Stomach (tissue), 9 donors: ENCODE data around the gene USP32. TPM values are rescaled to one million over a fixed set of nuclear protein-coding genes. Genes with fewer than 3 reads are reported as not detected.
"Not testable (repeated sequence)": the region's sequence is repeated elsewhere in the genome, so short reads cannot be mapped to it uniquely, and the experiment has no call there.

Source experiments
- DNase-seq, 2 donors: peaks; one replicate each; pipeline versions ENCODE4 v3.0.0 to v3.0.0-alpha.2; 2013 to 2019
- H3K27ac ChIP-seq, 5 donors: fragments of 200-600 bp in 4 of 5; sonication (generic) in 4 of 5; one replicate each; pipeline ENCODE4 v1.5.1; 2013 to 2019; ENCODE audit warnings: mild to moderate bottlenecking in 1 of 5, moderate library complexity in 1 of 5
- H3K27me3 ChIP-seq, 3 donors: fragments of 200-600 bp; sonication (generic); one replicate each; pipeline ENCODE4 v1.5.1; 2017 to 2019; ENCODE audit warnings: mixed run types in 1 of 3
- H3K36me3 ChIP-seq, 4 donors: fragments of 200-600 bp; sonication (generic); 1 replicate in 3 of 4; 2 replicates in 1 of 4; pipeline ENCODE4 v1.5.1; 2016 to 2019
- H3K4me1 ChIP-seq, 4 donors: fragments of 200-600 bp; sonication (generic); one replicate each; pipeline ENCODE4 v1.5.1; 2016 to 2019
- H3K4me3 ChIP-seq, 4 donors: fragments of 200-600 bp; sonication (generic) in 3 of 4; one replicate each; pipeline ENCODE4 v1.5.1; 2016 to 2019; ENCODE audit warnings: mild to moderate bottlenecking in 1 of 4
- H3K9me3 ChIP-seq, 4 donors: fragments of 200-600 bp; sonication (generic); one replicate each; pipeline ENCODE4 v1.5.1; 2016 to 2019
- CTCF ChIP-seq, 7 experiments: fragments of 450-650 bp in 4 of 7; fragments of 200-600 bp in 3 of 7; sonication (generic) in 3 of 7; IDR thresholded peaks; one replicate each; pipeline ENCODE4 v1.5.1; 2016 to 2019; ENCODE audit warnings: antibody characterized with exemption in 7 of 7, control low read depth in 2 of 7, mild to moderate bottlenecking in 1 of 7
- EP300 ChIP-seq: sonication (generic); formaldehyde crosslinking; IDR thresholded peaks from one replicate; pipeline ENCODE4 v1.6.1; 2017; ENCODE audit warnings: antibody characterized with exemption
- POLR2A ChIP-seq, 4 donors: fragments of 450-650 bp; IDR thresholded peaks; one replicate each; pipeline ENCODE4 v1.6.1; 2016; ENCODE audit warnings: antibody characterized with exemption in 4 of 4, control low read depth in 2 of 4, mild to moderate bottlenecking in 1 of 4, moderate library complexity in 1 of 4
- POLR2AphosphoS5 ChIP-seq, 3 donors: sonication (generic); formaldehyde crosslinking; IDR thresholded peaks; one replicate each; pipeline ENCODE4 v1.6.1; 2016; ENCODE audit warnings: antibody characterized with exemption in 3 of 3
- WGBS, 5 donors: extraction: QIAGEN DNeasy Blood & Tissue Kit in 3 of 5; methylation state at CpG; one replicate each; pipeline versions ENCODE4 v1.1.5 to v1.1.7; 2013 to 2018; 5-methylcytosine and 5-hydroxymethylcytosine counted together
- intact Hi-C: fragments of 100-400 bp; cut with DNase I; formaldehyde crosslinking; loops from one replicate; pipeline ENCODE4 v1.15.1; 2023; ENCODE audit warnings: low total_unique reads
- polyA plus RNA-seq, 3 donors: library from polyadenylated mRNA; stranded (reverse); fragments of 200-250 nt; gene quantifications; one replicate each; pipeline ENCODE4 v1.2.3, GENCODE V29; 2013
- total RNA-seq, 5 donors: library from RNA; depleted of rRNA; stranded (reverse); fragments of >200 nt; gene quantifications; one replicate each; pipeline versions ENCODE4 v1.1.0 to v1.2.3, GENCODE V29; 2014 to 2016
- donor health status: healthy with polysubstance abuse.
- donor health status: Bipolar disorder and iron deficiency.
- donor health status: healthy.

USP32 gene
- total and polyA plus RNA-seq, 8 donors = 7.5 to 70.9 (median 16.0) TPM

- H3K9me3 ChIP-seq = no peaks in the 10 kb centered on the region
- H3K4me1 ChIP-seq = peaks cover 0 to 38% (median 23%) of the 10 kb centered on the region in 4 donors
- no peak overlapping the region for H3K4me3 ChIP-seq
- intact Hi-C loops = no loop called here
- no peak for TF ChIP-seq POLR2AphosphoS5 (IDR thresholded peaks at IDR 0.05)
- TF ChIP-seq CTCF (IDR thresholded peaks at IDR 0.05) = no peak
- no peak for TF ChIP-seq EP300
- TF ChIP-seq POLR2A (IDR thresholded peaks at IDR 0.05) = no peak
- no peaks in the 10 kb centered on the region for H3K27me3 ChIP-seq
- H3K36me3 ChIP-seq = no peaks in the 10 kb centered on the region
- no peak for DNase-seq
- WGBS, 5 donors = 52 to 71% (median 60%) methylated on average over 3 of the region's 3 CpGs
- H3K27ac ChIP-seq = no peak overlapping the region
Measured at GRCh38 chr17:60352071-60352470, 39.9 kb downstream of the USP32 start.

GRCh38 chr17:60351012-60351695 lies 40.8 kb downstream of the USP32 start:
- Histone ChIP-seq H3K27ac (no peak overlapping the region), H3K9me3 (no peaks in the 10 kb centered on the region), H3K4me1 (peaks cover 0 to 29% (median 19%) of the 10 kb centered on the region in 4 donors), H3K27me3 (no peaks in the 10 kb centered on the region), H3K4me3 (no peak overlapping the region), H3K36me3 (no peaks in the 10 kb centered on the region)
- TF ChIP-seq POLR2A (IDR thresholded peaks at IDR 0.05) (no peak), CTCF (IDR thresholded peaks at IDR 0.05) (no peak), EP300 (no peak), POLR2AphosphoS5 (IDR thresholded peaks at IDR 0.05) (no peak)
- intact Hi-C loops = no loop called here
- 85 to 93% (median 92%) methylated on average over 11 of the region's 11 CpGs for WGBS, 5 donors
- DNase-seq = no peak

GRCh38 chr17:60348616-60349015 lies 43.3 kb downstream of the USP32 start:
- intact Hi-C loops = no loop called here
- no peak for DNase-seq
- TF ChIP-seq POLR2AphosphoS5 (IDR thresholded peaks at IDR 0.05) (no peak), POLR2A (IDR thresholded peaks at IDR 0.05) (no peak), CTCF (IDR thresholded peaks at IDR 0.05) (no peak), EP300 (no peak)
- H3K27ac ChIP-seq = no peak overlapping the region
- no peaks in the 10 kb centered on the region for H3K9me3 ChIP-seq
- 95 to 98% (median 96%) methylated on average over 5 of the region's 5 CpGs for WGBS, 5 donors
- no peak overlapping the region for H3K4me3 ChIP-seq
- no peaks in the 10 kb centered on the region for H3K27me3 ChIP-seq
- H3K4me1 ChIP-seq = peaks cover 0 to 4% (median under 1%) of the 10 kb centered on the region in 4 donors
- peaks cover 0 to 18% (median 15%) of the 10 kb centered on the region in 4 donors for H3K36me3 ChIP-seq

- Histone ChIP-seq H3K27me3 (no peaks in the 10 kb centered on the region), H3K36me3 (peaks cover 9 to 39% (median 36%) of the 10 kb centered on the region in 4 donors), H3K4me1 (no peaks in the 10 kb centered on the region), H3K9me3 (no peaks in the 10 kb centered on the region), H3K27ac (no peak overlapping the region), H3K4me3 (no peak overlapping the region)
- 33 to 76% (median 55%) methylated on average over 3 of the region's 3 CpGs for WGBS, 5 donors
- intact Hi-C loops = no loop called here
- TF ChIP-seq EP300 (no peak), POLR2AphosphoS5 (IDR thresholded peaks at IDR 0.05) (no peak), CTCF (IDR thresholded peaks at IDR 0.05) (no peak), POLR2A (IDR thresholded peaks at IDR 0.05) (no peak)
- DNase-seq = no peak
Measured at GRCh38 chr17:60345233-60345632, 46.7 kb downstream of the USP32 start.

- H3K4me3 ChIP-seq, DNase-seq, H3K9me3 ChIP-seq, H3K27me3 ChIP-seq, intact Hi-C loops, H3K4me1 ChIP-seq, H3K27ac ChIP-seq: not testable (repeated sequence)
- H3K36me3 ChIP-seq = peaks cover 9 to 52% (median 42%) of the 10 kb centered on the region in 4 donors
- 71 to 95% (median 82%) methylated on average over 3 to 7 of the region's 7 CpGs for WGBS, 5 donors
Measured at GRCh38 chr17:60342492-60342891, 49.4 kb downstream of the USP32 start.
